ENCODE measurements around the gene GAPDH. TPM values are rescaled to one million over a fixed set of nuclear protein-coding genes. Genes with fewer than 3 reads are reported as not detected.
A peak's percentile ranks its signal among the peaks of the same experiment; 100 is the strongest.

GAPDH gene
- total RNA-seq, 1 donor from 2014 or later: 5,167 TPM

- Mint-ChIP-seq H3K4me3 (ENCODE audit: unreplicated experiment) (no peak overlapping the region), H3K27me3 (ENCODE audit: low read depth, unreplicated experiment) (no peaks in the 10 kb centered on the region), H3K36me3 (ENCODE audit: low read depth, unreplicated experiment) (peaks cover 28% of the 10 kb centered on the region), H3K9me3 (ENCODE audit: unreplicated experiment) (no peaks in the 10 kb centered on the region), H3K4me1 (ENCODE audit: low read depth, unreplicated experiment) (peaks cover 23% of the 10 kb centered on the region), H3K27ac (ENCODE audit: unreplicated experiment) (no peak overlapping the region)
- no peak overlapping the region for H3K4me3 ChIP-seq (ENCODE audit: insufficient read depth, low read depth, low read length)
- TF ChIP-seq CTCF (IDR thresholded peaks at IDR 0.05; ENCODE audit: insufficient read depth, low read depth, low read length) (no peak), EZH2 (IDR thresholded peaks at IDR 0.05; ENCODE audit: insufficient read depth, low read length) (no peak)
- no peak for DNase-seq (ENCODE audit: low read depth)
- peaks cover 47% of the 10 kb centered on the region for H4K20me1 ChIP-seq (ENCODE audit: insufficient read depth, low read length)
- no peak overlapping the region for H2AFZ ChIP-seq (ENCODE audit: low read depth, low read length)
- H3K36me3 ChIP-seq (ENCODE audit: insufficient read depth, low read length): peaks cover 35% of the 10 kb centered on the region
- H3K4me1 ChIP-seq (ENCODE audit: insufficient read depth, low read length): peaks cover 28% of the 10 kb centered on the region
- H3K27ac ChIP-seq (ENCODE audit: low read depth, low read length): peak overlapping the region; percentile 9
- H3K9ac ChIP-seq (ENCODE audit: low read length): no peak overlapping the region
- H3K9me3 ChIP-seq (ENCODE audit: insufficient read depth, low read depth, low read length): no peaks in the 10 kb centered on the region
- no peak for FAIRE-seq
- no peak overlapping the region for H3K4me2 ChIP-seq (ENCODE audit: low read length)
- peaks cover 49% of the 10 kb centered on the region for H3K79me2 ChIP-seq (ENCODE audit: insufficient read depth, low read length)
- H3K27me3 ChIP-seq (ENCODE audit: insufficient read depth, low read length): no peaks in the 10 kb centered on the region
Measured at GRCh38 chr12:6541371-6542165, 7.3 kb downstream of the GAPDH start.

- Mint-ChIP-seq H3K27me3 (ENCODE audit: low read depth, unreplicated experiment) (no peaks in the 10 kb centered on the region), H3K36me3 (ENCODE audit: low read depth, unreplicated experiment) (peaks cover 25% of the 10 kb centered on the region), H3K9me3 (ENCODE audit: unreplicated experiment) (no peaks in the 10 kb centered on the region), H3K27ac (ENCODE audit: unreplicated experiment) (no peak overlapping the region), H3K4me1 (ENCODE audit: low read depth, unreplicated experiment) (peaks cover 29% of the 10 kb centered on the region), H3K4me3 (ENCODE audit: unreplicated experiment) (no peak overlapping the region)
- H3K4me3 ChIP-seq (ENCODE audit: insufficient read depth, low read depth, low read length): no peak overlapping the region
- H4K20me1 ChIP-seq (ENCODE audit: insufficient read depth, low read length): peaks cover 38% of the 10 kb centered on the region
- TF ChIP-seq EZH2 (IDR thresholded peaks at IDR 0.05; ENCODE audit: insufficient read depth, low read length): no peak
- no peak for TF ChIP-seq CTCF (IDR thresholded peaks at IDR 0.05; ENCODE audit: insufficient read depth, low read depth, low read length)
- H3K4me2 ChIP-seq (ENCODE audit: low read length): no peak overlapping the region
- H3K27me3 ChIP-seq (ENCODE audit: insufficient read depth, low read length): no peaks in the 10 kb centered on the region
- no peak for DNase-seq (ENCODE audit: low read depth)
- H3K36me3 ChIP-seq (ENCODE audit: insufficient read depth, low read length): peaks cover 29% of the 10 kb centered on the region
- no peak for FAIRE-seq
- peaks cover 29% of the 10 kb centered on the region for H3K4me1 ChIP-seq (ENCODE audit: insufficient read depth, low read length)
- no peak overlapping the region for H3K27ac ChIP-seq (ENCODE audit: low read depth, low read length)
- no peaks in the 10 kb centered on the region for H3K9me3 ChIP-seq (ENCODE audit: insufficient read depth, low read depth, low read length)
- no peak overlapping the region for H2AFZ ChIP-seq (ENCODE audit: low read depth, low read length)
- no peak overlapping the region for H3K9ac ChIP-seq (ENCODE audit: low read length)
- H3K79me2 ChIP-seq (ENCODE audit: insufficient read depth, low read length): peaks cover 49% of the 10 kb centered on the region
Measured at GRCh38 chr12:6542209-6543009, 8.1 kb downstream of the GAPDH start.

Data from astrocyte (in vitro differentiated cells and primary cell).